Neural progenitor cell (in vitro differentiated cells): ENCODE data around the gene ARHGAP45.

Source experiments
- CTCF ChIP-seq: fragments of 200-600 bp; sonication (generic); IDR thresholded peaks from 2 replicates; pipeline ENCODE4 v1.5.1; 2017; ENCODE audit warnings: antibody characterized with exemption, mild to moderate bottlenecking
- EZH2 ChIP-seq: fragments of 200-600 bp; sonication (generic); IDR thresholded peaks from 2 replicates; pipeline ENCODE4 v1.6.1; 2017; ENCODE audit warnings: antibody characterized with exemption, mild to moderate bottlenecking, moderate library complexity

- TF ChIP-seq CTCF (no peak), EZH2 (no peak)
Observed at GRCh38 chr19:1112268-1113029, 45.5 kb downstream of the ARHGAP45 start.
